Heart left ventricle (tissue), 13 donors: Measurements from ENCODE around the gene CD8B2.

Experiments used
- POLR2A ChIP-seq, 2 donors: fragments of 450-650 bp; IDR thresholded peaks; one replicate each; pipeline ENCODE4 v1.6.1; 2017; ENCODE audit warnings: antibody characterized with exemption in 2 of 2, mild to moderate bottlenecking in 2 of 2, moderate library complexity in 2 of 2
- TF ChIP-seq, protein P1 (sequence below), 12 donors: fragments of 200-600 bp; sonication (generic) in 4 of 12; IDR thresholded peaks; one replicate each; pipeline versions ENCODE4 v1.5.0 to v1.8.0; 2018 to 2022; ENCODE audit warnings: antibody characterized with exemption in 12 of 12, mild to moderate bottlenecking in 5 of 12
- donor health status: ischemic (EF 13 %, LVEDD 7.1; RV severe dilation, severe dysfunction).
- donor health status: DM: no; HTN: yes; CAD: no.
- donor health status: DM: no; HTN: no; CAD: no.
- donor health status: ischemic (EF 25% LVEDD 6.9; RV normal size, moderate dysfunction).
- donor health status: ischemic (EF 25% LVEDD 5.7; RV mildly dilated, moderate dysfunction).
- donor health status: ischemic (EF 35%, LVEDD 5.7; RV mildly dilated, moderate dysfunction).
- donor health status: nonischemic (EF 11% LVEDD 7.7; RV severe dilation, severe dysfunction).
- donor health status: DM: yes; HTN: yes; CAD: no.
- donor health status: PGD.
- donor health status: ischemic (EF 29% LVEDD 5.4; RV normal size, mild dysfunction).
- donor health status: nonischemic (EF 23%, LVEDD 6.1; RV moderate dilation, normal function).

GRCh38 chr2:106534471-106534870 is 47.3 kb downstream of the CD8B2 start:
- no peak for TF ChIP-seq POLR2A (IDR thresholded peaks at IDR 0.05)
- TF ChIP-seq, protein P1, sequence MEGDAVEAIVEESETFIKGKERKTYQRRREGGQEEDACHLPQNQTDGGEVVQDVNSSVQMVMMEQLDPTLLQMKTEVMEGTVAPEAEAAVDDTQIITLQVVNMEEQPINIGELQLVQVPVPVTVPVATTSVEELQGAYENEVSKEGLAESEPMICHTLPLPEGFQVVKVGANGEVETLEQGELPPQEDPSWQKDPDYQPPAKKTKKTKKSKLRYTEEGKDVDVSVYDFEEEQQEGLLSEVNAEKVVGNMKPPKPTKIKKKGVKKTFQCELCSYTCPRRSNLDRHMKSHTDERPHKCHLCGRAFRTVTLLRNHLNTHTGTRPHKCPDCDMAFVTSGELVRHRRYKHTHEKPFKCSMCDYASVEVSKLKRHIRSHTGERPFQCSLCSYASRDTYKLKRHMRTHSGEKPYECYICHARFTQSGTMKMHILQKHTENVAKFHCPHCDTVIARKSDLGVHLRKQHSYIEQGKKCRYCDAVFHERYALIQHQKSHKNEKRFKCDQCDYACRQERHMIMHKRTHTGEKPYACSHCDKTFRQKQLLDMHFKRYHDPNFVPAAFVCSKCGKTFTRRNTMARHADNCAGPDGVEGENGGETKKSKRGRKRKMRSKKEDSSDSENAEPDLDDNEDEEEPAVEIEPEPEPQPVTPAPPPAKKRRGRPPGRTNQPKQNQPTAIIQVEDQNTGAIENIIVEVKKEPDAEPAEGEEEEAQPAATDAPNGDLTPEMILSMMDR (IDR thresholded peaks at IDR 0.05): no peak
